UCSD-AML1 (cell line): ENCODE data around the gene PDXDC1.
"Not testable (repeated sequence)": the region's sequence is repeated elsewhere in the genome, so short reads cannot be mapped to it uniquely, and the experiment has no call there.

Experiments used
- DNase-seq: peaks from one replicate; lab custom pipeline; 2025; ENCODE audit not compliant: unreplicated experiment; lab: John Stamatoyannopoulos, UW

PDXDC1 gene

DNA sequence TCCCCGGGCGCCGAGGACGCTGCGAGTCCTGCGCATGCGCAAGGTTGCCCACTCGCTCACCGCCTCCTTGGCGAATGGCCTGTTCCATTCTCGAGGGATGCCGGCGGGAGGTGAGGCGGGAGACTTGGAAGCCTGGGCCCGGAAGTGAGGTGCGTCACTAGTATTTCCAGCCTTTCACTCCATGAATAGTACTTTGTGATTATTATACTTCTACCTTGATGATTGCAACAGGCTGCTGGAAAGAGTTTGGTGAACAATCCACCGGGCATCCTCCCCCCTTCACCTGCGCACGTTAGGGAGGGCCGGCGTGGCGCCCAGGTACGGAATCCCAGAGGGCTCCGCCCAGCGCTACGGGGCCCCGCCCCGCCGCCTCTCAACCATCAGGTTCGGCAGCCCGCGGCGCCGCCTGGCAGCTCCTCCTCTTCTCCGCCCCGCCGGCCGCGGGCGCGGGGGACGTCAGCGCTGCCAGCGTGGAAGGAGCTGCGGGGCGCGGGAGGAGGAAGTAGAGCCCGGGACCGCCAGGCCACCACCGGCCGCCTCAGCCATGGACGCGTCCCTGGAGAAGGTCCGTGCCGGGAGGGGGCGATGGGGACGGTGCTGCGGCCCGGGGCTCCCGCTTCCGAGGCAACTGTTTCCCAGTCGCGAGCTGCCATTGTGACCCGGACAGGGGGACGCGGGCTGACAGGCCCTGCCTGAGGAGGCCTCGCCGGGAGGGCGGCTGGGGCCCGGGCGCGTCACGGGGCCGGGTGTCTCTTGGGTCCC lies at the start of gene PDXDC1:
Gene PDXDC1, plus strand, starts transcription at position 371 of the 762 bp plus-strand sequence. Its CDS starts 174 bp downstream, at position 545.
- DNase-seq = peak; percentile 92

DNA sequence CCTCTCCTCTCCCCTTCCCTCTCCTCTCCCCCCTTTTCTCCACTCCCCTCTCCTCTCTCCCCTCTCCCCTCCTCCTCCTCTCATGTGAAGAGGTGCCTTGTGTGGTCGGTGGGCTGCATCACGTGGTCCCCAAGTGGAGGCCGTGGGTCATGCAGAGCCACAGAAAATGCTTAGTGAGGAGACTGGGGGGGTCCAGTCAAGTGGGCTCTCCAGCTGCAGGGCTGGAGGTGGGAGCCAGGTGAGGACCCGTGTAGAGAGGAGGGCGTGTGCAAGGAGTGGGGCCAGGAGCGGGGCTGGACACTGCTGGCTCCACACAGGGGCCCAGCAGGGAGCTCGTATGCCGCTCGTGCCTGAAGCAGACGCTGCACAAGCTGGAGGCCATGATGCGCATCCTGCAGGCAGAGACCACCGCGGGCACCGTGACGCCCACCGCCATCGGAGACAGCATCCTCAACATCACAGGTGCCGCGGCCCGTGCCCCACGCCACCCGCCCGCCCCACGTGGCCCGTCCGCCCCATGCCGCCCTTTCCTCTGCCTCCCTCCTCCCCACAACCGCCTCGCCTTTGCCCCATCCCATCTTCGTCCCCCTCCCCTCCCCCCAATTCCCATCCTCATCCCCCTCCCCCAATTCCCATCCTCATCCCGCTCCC lies 46.6 kb upstream of the PDXDC1 start:
- not testable (repeated sequence) for DNase-seq

DNA sequence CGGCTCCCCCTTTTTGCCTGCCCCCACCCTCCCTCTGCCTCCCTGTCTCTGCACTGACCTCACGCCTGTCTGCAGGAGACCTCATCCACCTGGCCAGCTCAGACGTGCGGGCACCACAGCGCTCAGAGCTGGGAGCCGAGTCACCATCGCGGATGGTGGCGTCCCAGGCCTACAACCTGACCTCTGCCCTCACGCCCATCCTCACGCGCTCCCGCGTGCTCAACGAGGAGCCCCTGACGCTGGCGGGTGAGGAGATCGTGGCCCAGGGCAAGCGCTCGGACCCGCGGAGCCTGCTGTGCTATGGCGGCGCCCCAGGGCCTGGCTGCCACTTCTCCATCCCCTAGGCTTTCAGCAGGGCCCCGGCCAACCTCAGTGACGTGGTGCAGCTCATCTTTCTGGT lies 45.6 kb upstream of the PDXDC1 start:
- DNase-seq = not testable (repeated sequence)

GRCh38 chr16:14930246-14930645 lies 44.6 kb upstream of the PDXDC1 start:
- not testable (repeated sequence) for DNase-seq

DNA sequence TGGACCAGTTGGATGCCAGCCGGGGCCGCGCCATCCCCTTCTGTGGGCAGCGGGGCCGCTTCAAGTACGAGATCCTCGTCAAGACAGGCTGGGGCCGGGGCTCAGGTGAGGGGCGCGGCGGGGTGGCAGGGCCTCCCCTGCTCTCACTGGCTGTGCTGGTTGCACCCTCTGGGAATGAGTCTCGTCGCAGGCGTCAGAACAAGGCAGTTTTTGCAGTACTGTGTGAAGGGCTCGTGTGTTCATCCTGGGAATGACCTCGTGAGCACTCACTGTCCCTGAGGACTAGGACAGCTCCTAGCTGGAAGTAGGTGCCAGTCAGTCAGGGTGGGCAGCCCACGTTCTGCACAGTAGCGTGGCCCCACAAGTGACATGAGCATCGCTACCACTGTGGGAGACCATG lies 43.9 kb upstream of the PDXDC1 start:
- not testable (repeated sequence) for DNase-seq

GRCh38 chr16:14932581-14933375 lies 42.0 kb upstream of the PDXDC1 start:
- DNase-seq = not testable (repeated sequence)

DNA sequence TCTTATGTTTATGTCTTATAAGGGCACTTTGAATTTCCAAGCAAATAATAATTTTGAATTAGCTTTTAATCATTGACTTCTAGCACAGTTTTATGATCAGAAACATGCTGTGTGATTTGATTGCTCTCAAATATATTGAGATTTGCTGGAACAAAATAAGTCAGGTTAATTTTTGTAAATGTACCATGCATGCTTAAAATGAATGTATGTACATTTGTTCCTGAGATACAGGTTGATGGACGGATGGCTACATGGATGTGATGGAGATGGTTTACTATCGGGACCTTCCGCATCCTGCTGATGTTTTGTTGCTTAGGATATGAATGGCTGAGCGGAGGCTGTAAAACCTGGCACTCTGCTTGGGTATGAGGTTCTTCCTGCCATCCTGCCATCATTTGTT lies 37.7 kb upstream of the PDXDC1 start, which contains the start of gene NPIPA1:
Gene NPIPA1, plus strand, starts transcription at position 301 of the 400 bp plus-strand sequence. Its CDS starts 0 bp downstream, at position 301.
- not testable (repeated sequence) for DNase-seq

DNA sequence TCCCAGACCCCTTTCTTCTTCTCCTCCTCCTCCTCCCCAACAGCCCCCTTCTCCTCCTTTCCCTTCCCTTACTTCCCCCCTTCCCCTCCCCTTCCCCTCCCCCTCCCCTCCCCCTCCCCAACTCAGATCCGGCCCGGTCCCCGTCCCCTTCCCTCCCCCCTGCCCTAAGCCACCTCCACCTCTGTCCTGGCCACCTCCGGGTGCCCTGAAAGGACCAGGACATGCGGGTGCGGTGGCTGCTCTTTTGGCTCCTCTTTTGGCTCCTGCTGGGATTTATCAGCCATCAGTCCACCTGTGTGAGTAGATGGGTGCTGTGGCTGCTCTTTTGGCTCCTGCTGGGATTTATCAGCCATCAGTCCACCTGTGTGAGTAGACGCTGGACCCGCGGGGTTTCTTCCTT lies 36.8 kb upstream of the PDXDC1 start:
- DNase-seq = not testable (repeated sequence)

DNA sequence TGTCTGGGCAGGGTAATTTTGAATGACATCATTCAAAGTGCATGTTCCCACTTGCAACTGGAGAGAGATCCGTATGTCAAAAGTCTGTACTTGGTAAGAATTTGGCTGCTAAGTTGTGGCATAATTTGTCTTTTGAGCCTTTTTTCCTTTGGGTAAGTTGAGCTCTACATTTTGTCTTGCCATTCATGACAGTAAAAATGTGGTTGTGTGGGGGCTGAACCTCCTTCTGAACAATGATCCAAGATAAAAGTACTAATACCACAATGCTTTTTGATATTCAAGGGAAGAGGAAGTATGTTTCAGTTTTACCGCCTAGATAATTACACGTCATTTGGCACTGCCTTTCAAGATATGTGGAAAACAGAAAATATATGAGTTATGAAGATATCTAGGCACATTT lies 32.1 kb upstream of the PDXDC1 start:
- not testable (repeated sequence) for DNase-seq

DNA sequence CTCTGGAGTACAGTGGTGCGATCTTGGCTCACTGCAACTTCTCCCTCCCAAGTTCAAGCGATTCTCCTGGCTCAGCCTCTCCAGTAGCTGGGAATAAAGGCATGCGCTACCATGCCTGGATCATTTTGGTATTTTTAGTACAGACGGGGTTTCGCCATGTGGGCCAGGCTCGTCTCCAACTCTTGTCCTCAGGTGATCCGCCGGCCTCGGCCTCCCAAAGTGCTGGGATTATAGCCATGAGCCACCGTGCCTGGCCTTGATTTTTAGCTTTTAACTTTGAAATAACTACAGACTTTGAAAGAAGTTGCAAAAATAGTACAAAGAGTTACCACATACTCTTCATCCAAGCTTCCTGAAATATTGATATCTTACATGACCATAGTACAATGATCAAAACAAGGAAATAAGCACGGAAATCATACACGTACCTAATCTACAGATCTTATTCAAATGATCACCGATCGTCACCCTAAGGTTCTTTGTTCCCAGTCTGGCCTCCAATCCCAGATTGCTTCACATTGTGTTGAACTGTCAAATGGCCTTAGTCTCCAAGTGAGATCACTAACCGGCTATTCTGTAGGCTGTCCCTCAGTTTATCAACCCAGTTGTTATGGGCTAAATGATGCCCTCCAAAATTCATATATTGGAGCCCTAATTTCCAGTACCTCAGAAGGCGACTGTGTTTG lies 19.1 kb upstream of the PDXDC1 start:
- no peak for DNase-seq

DNA sequence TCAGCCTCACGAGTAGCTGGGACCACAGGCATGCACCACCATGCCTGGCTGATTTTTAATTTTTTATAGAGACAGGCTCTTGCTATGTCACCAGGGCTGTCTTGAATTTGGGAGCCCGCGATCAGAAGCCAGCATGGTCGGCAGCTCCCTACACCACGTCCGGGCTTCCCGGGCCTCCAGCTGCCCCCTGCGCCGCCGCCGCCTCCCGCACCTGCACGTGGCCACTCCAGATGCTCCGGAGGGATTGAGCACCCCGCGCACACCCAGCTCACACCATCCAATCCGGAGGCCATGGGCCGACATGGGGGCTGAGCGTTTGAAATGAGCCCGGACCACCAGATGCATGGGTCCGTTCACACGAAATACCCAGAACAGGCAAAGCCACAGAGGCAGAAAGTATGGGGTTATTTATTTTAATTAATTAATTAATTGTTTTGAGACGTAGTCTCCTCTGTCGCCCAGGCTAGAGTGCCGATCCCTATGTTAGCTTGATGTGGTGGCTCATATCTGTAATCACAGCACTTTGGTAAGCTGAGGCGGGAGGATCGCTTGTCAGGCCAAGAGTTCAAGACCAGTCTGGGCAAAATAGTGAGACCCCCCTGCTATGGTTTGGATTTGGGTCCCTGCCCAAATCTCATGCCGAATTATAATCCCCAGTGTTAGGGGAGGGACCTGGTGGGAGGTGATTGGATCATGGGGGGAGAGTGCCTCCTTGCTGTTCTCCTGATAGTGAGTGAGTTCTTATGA lies 17.1 kb upstream of the PDXDC1 start:
- DNase-seq = no peak

GRCh38 chr16:14958323-14958600 lies 16.6 kb upstream of the PDXDC1 start:
- DNase-seq = peak; percentile 13

- DNase-seq = no peak
Measured at GRCh38 chr16:14958970-14959369, 15.9 kb upstream of the PDXDC1 start.

- no peak for DNase-seq
Measured at GRCh38 chr16:14961405-14962186, 13.2 kb upstream of the PDXDC1 start.

DNA sequence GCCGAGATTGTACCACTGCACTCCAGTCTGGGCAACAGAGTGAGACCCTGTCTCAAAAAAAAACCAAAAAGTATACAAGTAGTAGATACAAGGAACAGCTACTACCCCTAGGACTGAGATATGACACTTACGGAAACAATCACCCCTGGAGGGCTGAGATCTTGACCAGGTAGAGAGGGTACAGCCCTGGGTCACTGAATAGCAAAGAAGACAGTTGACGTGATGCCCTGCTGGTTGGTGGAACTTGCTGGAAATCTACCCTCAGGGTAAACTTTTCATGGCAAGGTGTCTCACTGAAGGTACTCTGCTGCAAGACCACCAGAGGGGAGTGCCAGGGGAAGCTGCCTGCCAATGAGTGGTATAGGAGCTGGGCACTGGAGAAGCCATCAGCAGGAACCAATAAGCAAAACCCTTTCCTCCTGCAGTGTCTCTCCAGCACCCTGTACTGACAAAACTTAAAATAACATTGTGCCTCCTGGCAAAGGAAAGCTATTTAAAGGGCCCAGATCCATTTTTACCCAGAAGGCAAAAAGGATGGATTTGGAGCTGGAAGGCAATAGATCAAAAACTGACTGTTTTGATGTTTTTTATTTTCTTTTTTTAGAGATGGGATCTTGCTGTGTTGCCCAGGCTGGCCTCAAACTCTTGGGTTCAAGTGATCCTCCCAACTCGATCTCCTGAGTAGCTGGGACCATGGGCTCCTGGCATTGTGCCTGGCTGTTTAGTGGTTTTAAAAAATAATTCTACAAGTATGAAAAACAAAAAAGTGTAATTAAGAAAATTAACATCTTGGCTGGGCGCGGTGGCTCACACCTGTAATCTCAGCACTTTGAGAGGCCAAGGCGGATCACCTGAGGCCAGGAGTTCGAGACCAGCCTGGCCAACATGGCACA lies 11.3 kb upstream of the PDXDC1 start:
- DNase-seq = no peak

GRCh38 chr16:14965328-14965727 lies 9.5 kb upstream of the PDXDC1 start:
- DNase-seq = no peak

GRCh38 chr16:14969795-14970194 lies 5.0 kb upstream of the PDXDC1 start:
- DNase-seq = not testable (repeated sequence)

GRCh38 chr16:14971621-14972228 lies 3.1 kb upstream of the PDXDC1 start:
- DNase-seq = not testable (repeated sequence)
